ENCODE results near the gene ENAH.

The ENAH gene

DNA sequence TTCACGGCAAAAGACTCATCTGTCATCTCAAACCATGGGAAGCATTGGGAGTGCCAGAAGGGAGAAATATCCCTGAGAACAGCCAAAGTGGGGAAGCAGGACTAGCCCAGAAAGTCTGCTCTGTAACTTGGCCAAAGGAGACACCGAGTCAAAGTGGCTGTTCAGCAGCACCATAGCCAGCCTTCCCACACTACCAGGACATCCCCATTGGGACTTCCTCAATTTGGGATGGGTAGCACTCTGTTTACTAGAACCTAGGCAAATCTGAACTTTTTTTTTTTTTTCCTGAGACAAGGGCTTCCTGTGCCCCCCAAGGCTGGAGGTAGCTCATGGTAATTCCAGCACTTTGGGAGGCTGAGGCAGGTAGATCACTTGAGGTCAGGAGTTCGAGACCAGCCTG, 93.0 kb downstream of the ENAH start:
- DNase-seq (ENCODE audit: low spot score) = no peak

- DNase-seq (ENCODE audit: low spot score) = no peak
Measured at GRCh38 chr1:225559326-225559725, 93.6 kb downstream of the ENAH start.

GRCh38 chr1:225556694-225557093, 96.2 kb downstream of the ENAH start:
- no peak for DNase-seq (ENCODE audit: low spot score)

GRCh38 chr1:225555821-225556220, 97.1 kb downstream of the ENAH start:
- DNase-seq (ENCODE audit: low spot score) = no peak

DNA sequence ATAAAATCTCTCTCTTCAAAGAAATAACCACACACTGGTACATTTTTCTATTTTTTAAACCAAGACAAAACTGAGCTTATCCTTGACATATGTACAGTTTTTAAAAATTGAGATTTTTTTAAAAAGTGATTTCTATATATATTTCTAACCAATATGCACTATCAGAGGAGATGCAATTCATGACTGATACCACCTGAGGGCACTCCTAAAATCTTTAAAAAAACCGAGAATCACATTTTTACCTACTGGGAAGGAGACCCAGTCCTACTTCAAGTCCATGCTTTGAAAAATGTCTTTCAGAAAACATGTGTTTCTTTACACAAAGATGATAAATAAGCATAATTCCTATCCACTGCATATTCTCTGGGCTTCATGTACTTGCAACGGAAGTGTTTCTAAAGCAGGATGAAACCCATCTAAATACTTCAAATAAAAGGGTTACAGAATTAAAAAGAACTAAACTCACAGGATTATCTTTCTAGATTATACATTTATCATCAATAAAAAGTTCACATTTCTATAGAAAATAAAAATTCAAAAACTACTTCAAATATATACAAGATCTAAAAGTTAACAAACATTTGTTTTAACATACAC, 98.6 kb downstream of the ENAH start:
- peak; percentile 27 for DNase-seq (ENCODE audit: low spot score)

GRCh38 chr1:225549821-225550220, 103.1 kb downstream of the ENAH start:
- DNase-seq (ENCODE audit: low spot score) = no peak

GRCh38 chr1:225548140-225548857, 104.6 kb downstream of the ENAH start:
- DNase-seq (ENCODE audit: low spot score) = no peak

DNA sequence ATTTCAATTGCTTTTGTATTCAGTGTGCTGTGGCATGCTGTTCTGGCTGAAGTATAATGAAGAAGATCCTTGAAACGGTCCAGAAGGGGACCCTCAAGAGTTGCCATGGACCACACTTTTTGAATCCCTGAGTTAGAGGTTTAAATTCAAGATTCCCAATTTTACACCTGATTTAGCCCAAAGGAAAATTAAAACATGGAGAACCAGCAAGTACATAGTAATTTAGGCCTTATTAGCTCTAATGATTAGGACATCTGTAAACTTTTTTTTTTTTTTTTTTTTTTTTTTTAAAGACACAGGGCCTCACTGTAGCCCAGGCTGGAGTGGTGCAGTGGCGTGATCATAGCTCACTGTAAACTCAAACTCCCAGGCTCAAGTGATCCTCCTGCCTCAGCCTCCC, 107.3 kb downstream of the ENAH start:
- DNase-seq (ENCODE audit: low spot score) = no peak

GRCh38 chr1:225544924-225545323, 108.0 kb downstream of the ENAH start:
- no peak for DNase-seq (ENCODE audit: low spot score)

DNA sequence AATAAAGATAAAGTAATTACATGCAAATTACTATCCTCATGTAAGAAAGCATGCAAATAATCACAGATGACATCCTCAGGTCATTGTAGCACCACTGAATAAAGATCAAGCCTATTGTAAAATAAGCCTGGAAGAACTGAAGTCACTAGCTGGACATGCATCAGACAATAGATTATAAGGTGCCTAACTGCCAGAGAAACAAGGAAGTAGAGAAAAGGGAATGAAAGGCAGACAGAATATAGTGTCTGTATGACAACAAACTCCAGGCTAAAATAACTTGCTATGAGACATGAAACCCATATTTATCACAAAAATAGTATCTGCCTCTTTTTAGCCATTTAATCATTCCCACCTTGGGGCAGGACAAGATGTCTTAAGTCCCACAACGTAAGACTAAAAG, 108.7 kb downstream of the ENAH start:
- DNase-seq (ENCODE audit: low spot score) = no peak

DNA sequence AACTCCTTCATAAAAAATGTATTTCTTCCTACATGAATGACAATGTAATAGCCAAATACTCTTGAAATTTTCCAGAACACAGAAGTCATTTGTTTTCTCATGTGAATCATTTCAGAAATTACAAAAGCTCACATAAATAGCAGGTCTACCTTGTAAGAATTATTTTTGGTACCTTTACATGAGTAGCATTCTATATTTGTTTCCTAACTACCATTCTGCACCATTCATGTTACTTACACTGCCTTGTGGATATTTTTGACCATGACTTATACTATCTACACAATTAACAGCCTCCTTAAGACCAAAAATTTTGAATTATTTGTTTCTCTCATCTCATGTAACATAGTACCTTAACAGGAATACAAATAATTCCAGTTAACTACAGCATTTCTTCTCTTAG, 109.6 kb downstream of the ENAH start:
- no peak for DNase-seq (ENCODE audit: low spot score)

DNA sequence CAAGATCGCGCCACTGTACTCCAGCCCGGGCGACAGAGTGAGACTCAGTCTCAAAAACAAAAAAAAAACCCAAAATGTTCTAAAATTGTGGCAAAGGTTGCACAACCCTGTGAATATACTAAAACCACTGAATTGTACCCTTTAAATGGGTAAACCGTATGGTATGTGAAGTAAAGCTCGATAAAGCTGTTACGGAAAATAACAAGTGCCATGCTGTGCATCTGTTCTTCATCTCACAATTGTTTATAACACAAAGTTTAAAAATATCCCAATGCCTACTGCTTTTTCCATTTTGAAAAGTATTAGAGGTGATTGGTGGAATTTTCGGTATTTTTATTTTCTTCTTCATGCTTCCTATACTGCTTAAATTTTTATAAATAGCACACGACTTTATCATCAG, 111.5 kb downstream of the ENAH start:
- no peak for DNase-seq (ENCODE audit: low spot score)

DNA sequence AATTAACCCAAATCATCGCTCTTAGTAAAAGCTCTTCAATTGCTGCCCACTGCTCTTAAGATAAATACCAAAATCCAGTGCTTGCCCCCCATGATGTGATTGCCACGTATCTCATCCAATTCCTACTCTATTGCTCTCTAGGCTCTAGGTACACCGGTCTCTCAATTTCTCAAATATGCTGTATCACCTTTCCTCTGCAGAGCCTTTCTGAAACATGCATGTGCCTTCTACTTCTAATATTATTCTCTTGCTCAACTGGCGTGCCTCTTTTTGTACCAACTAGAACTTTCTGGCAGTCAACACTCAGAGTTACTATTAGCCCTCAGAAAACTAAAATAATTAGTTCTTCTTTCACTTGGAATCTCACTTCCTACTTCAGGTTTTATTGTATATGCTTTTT, 113.3 kb downstream of the ENAH start:
- no peak for DNase-seq (ENCODE audit: low spot score)

DNA sequence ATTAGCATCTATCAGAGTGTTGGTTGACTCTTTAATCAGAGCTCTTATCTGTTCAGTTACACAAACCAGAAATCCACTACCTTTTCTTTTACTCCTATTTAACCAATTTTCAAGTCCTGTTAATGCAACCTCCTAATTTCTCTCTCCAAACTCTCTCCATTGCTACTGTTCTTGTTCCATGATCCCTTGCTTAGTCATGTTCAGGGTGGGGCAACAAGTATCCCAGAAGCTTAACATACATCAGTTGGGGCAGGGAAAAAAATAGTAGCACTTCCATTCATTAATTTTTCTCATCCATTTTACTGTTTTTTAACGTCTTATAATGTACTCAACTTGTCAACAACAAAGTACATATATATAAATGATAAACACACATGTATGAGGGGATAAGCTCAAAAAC, 113.9 kb downstream of the ENAH start:
- DNase-seq (ENCODE audit: low spot score) = no peak

GRCh38 chr1:225537554-225538251, 115.2 kb downstream of the ENAH start:
- DNase-seq (ENCODE audit: low spot score) = no peak

- no peak for DNase-seq (ENCODE audit: low spot score)
Measured at GRCh38 chr1:225535280-225535679, 117.6 kb downstream of the ENAH start.

GRCh38 chr1:225534772-225535171, 118.2 kb downstream of the ENAH start:
- DNase-seq (ENCODE audit: low spot score) = no peak

DNA sequence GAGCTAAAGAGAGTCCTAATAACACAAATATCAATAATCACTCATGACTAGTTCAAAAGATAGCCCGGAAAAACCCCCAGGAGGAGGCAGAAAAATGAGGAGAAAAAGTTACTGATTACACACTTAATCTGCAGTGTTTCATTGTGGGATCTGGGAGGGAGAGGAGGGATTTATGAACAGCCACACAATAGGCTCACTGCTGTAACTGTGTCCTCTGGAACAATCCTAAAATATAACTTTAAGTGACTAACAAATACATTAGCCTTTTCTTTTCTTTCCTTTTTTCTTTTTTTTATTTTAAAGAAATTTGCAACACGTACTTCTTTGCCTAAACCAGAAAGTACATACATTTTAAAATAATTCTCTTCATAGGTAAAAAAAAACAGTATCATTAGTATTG, 118.8 kb downstream of the ENAH start:
- DNase-seq (ENCODE audit: low spot score) = no peak

- DNase-seq (ENCODE audit: low spot score) = no peak
Measured at GRCh38 chr1:225533238-225533637, 119.7 kb downstream of the ENAH start.

GRCh38 chr1:225532240-225532944, 120.5 kb downstream of the ENAH start:
- DNase-seq (ENCODE audit: low spot score) = no peak

- DNase-seq (ENCODE audit: low spot score) = no peak
Measured at GRCh38 chr1:225529726-225530125, 123.2 kb downstream of the ENAH start.

- no peak for DNase-seq (ENCODE audit: low spot score)
Measured at GRCh38 chr1:225527575-225527974, 125.3 kb downstream of the ENAH start.

- no peak for DNase-seq (ENCODE audit: low spot score)
Measured at GRCh38 chr1:225526878-225527277, 126.0 kb downstream of the ENAH start.
